ENCODE results near the gene ZAP70. TPM values are rescaled to one million over a fixed set of nuclear protein-coding genes. Genes with fewer than 3 reads are reported as not detected.

Gene ZAP70
- not detected in 2 replicates for total RNA-seq

DNA sequence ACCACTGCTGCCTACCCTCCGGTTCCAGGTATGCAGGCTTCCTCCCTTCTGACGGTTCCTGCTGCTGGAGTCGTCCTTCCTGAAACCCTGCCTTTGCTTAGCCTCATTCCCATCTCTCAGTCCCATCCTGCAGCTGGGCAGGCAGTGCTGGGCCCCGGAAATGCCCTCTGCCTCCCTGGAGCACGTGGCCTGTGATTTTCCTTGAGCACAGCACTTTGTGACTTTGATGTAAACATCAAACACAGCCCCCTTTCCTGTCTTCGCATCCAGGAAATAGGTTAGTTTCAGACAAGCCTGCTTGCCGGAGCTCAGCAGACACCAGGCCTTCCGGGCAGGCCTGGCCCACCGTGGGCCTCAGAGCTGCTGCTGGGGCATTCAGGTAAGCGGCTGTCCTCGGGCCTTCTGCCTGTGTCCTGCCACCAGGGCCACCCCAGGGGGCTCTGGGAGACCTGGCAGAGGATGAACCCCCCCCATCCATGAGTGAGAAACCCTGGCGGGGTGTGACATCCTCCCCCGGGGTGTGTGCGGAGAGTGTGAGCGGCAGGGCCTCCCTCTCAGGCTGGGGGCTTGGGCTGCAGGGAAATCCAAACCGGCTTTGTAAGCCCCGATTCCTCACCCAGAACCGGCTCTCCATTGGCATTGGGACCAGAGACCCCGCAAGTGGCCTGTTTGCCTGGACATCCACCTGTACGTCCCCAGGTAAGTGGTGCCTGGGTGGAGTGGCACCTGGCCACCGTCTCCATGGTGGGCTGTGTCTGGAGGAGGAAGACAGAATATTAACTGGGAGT, at the start of gene ZAP70:
Gene ZAP70 (plus strand): TSS at position 281 of the 788 bp plus-strand sequence. CDS start 10,461 bp downstream, outside the sequence.

GRCh38 chr2:97663962-97664635, 49.3 kb upstream of the ZAP70 start, which contains the start of gene ACTR1B:
TSS of gene ACTR1B (minus strand) at chr2:97664044. CDS start at chr2:97663890, 154 bp downstream.

GRCh38 chr2:97669448-97669847, 43.9 kb upstream of the ZAP70 start, which contains the start of gene C2orf92:
TSS of gene C2orf92 (plus strand) at chr2:97669713. CDS start at chr2:97669789, 76 bp downstream.

Other genes starting within 250 kb of the ZAP70 start
- gene ANKRD36B, start 123.7 kb upstream of the ZAP70 start, total RNA-seq = 19.8 TPM in 2 replicates
- 371 and 480 TPM in 2 replicates for gene COX5B, start 67.5 kb upstream of the ZAP70 start, total RNA-seq
- 55.6 and 58.3 TPM in 2 replicates for gene ACTR1B, start 49.5 kb upstream of the ZAP70 start, total RNA-seq
- gene C2orf92, start 43.9 kb upstream of the ZAP70 start, total RNA-seq = 1.6 and 2.1 TPM in 2 replicates

Data from aortic smooth muscle cell (primary cell).